ENCODE measurements around the gene PFKL.
"Not testable (repeated sequence)": the region's sequence is repeated elsewhere in the genome, so short reads cannot be mapped to it uniquely, and the experiment has no call there.

PFKL gene

DNA sequence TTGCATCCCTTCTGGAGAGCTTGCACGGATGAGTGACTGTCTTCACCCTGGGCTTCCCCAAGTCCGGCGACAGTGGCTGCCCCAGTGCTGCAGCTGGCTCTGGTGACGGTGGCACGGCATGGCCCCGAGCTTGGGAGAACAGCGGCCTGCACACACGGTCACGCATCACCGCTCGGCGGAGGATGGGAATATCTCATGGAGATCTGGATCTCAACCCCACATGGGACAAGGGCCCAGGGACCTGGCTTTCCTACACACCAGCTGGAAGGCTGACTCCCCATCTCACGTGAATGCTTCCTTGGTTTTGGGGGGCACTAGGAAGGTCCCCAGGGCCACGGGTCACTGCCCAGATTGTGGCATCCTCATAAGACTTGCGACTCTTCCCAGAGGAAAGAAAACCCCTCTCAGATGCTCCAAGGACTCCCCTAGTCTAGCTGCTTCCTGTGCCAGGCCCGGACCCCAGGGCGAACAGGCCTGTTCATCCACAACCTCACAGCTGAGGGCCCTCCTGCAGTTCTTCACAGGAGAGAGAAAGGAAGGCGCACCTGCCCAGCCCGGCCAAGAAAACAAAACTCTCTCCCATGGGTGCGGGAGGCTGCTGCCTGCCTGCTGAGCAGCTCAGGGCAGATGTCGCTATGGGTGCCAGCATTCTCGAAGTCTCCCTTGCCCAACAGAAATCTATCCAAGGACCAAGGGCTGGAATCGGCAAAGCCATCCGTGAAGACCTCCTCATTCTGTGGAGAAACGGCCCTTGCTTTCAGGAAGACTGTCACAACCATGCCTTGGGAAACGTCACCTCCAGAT, 29.4 kb downstream of the PFKL start:
- no peak for FAIRE-seq

DNA sequence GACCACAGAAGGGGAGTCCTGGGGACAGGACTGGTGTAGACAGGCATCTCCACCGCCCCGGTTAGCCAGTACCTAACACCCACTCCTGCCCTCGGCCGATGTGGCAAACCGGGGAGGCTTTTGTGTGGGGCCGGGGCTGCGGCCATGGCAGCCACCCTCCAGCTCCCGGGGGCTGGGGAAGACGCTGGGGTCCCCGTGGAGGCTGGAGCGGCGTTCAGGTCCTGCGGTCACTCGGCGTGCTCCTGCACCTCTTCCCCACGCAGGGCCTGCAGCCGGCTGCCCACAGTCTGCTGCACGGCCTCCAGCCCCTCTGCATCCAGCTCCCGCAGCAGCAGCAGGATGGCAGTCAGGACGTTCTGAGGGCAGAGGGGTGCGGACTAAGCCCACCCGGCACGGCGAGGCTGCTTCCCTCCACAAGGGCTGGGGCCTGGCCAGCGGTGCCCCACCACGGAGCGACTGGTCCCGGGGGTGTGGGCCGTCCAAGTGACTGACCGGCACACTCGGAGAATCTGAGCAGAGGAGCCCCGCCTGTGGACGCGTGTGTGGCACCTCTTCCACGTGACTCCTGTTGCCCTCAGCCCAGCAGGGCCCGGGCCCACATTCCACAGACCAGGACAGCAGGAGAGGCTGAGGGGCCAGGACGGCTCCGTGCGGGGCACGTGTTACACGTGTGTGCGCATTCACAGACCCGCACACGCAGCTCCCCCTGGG, 30.3 kb downstream of the PFKL start:
- no peak for FAIRE-seq

DNA sequence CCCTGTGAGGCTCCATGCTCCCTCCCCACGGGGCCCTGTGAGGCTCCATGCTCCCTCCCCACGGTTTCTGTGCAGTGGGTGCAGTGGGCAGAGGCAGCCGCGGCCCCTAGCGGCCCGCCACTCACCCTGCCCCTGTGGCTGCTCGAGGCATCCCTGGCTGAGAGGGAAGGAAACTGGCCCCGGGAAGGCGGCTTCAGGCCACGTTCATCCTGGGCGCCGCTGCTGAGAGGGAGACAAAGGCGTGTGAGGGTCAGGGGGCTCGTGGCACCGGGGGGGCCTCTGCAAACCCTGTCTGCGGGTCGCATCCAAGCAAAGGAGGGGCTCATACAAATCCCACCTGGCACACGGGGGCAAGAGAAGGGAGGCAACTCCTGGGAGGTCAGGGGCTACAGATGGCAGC, 30.8 kb downstream of the PFKL start:
- FAIRE-seq: no peak

DNA sequence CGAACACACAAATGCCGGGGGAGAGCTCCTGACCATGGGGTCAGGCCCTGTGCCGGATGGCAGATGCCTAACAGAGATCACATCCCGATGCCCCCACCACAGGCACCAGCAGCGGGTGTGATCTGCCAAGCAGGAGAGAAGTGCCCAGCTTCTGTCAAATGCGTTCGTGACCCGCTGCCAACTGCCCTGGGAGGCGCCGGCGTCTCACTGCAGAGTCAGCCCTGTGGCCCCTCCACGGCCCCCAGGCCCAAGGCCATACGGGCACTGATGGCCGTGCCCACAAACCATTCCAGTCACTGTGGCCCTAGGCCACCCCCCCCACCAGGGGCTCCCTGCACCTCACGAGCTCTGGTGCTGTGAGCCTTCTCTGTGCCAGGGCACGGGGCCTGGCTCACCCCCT, 31.4 kb downstream of the PFKL start:
- no peak for FAIRE-seq

DNA sequence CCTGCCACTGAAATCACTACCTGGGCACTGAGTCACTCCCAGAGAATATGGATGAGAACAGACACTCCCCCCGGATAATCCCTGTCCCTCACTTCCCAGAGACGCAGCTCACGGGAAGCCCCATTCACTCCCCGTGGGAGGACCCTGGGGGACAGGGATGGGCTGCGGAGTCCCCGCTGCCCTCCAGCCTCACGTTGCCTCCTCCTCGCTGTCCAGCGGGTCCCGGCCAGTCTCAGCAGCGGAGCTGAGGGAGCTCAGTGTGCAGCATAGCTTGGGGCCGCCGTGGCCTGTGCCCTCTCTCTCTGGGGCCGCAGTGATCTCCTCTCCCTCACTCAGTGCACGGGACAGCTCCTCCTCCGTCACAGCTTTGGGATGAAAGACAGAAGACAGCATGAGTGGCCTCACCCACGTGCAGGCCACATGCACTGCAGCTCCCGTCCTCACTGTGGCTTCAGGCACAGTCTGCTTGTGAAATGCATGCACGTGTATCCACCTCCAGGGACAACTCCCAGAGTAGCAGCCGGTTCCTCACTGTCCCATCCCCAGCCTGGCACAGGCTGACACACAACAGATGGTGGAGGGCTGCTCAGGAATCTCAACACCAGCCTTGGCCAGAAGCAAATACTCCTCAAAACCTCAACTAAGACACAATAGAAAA, 31.9 kb downstream of the PFKL start:
- no peak for FAIRE-seq

DNA sequence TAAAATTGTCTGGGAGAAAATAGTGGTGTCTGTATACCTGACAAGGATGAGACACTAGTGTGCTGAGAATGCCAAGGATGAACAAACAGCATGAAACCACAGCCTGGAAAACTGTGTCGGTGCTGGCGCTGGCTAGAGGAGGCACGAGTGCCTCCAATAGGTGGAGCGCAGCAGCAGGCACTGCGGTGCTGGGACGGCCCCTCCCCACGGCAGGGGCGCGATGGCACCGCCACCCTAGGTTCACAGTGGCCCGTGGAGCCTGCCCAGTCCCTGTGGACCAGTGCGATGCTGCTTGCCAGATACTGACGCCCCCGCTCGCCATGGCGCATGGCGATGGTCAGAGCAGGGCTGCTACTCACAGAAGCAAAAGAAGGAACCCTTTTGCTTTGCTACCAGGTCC, 32.5 kb downstream of the PFKL start:
- FAIRE-seq: no peak

DNA sequence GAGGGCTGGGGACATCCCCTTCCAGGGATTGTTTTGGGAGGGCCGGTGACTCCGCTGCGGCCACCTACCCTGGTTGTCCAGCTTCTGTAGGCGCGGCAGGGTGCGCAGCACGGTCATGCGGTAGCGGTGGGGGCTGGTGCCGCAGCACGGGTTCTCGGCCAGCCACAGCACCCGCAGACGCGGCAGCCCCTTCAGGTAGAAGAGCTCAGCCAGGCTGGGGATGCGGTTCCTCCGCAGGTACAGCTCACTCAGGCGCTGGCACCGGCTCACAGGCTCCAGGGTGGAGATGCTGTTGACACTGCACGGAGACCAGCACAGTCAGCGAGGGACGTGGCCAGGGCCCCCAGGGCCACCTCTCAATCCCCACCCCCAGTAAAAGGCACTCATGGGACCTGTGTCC, 33.1 kb downstream of the PFKL start:
- FAIRE-seq: no peak

DNA sequence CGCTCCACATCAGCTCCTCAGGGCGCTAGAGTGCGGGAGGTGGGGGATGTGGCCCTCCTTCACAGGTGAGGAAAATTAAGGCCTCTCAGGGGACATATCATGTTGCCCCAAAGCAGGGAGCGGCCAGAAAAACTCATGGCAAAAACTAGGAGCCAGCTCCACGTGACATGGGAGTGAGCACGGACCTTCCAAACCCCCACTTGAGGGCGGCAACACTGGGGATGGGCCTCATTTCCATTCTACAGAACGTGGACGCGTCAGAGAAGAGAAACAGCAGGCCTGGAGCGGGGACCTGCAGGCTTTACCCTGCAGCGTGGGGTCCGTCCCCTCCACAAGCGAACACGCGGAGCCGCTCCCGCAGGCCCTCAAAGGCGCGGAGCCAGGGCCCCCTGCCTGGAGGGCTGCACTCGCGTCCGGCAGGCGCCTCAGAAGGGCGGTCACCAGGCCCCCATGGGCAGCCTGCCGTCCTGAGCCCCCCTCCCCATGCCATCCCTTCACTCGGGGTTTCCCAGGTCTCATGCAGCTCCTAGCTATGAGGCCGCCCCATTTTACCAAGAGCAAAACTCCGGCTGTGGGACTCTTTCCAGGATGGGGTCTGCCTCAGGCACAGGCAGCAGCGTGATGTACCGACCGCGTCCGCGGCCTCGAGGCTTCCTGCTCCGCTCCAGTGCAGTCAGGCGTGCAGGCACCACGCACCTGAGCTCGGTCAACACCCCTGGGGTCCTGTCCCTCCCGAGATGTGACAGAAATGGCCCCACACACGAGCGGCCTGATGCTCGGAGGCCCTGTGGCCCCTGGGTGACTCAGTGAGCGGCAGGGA, 33.9 kb downstream of the PFKL start:
- FAIRE-seq: no peak

DNA sequence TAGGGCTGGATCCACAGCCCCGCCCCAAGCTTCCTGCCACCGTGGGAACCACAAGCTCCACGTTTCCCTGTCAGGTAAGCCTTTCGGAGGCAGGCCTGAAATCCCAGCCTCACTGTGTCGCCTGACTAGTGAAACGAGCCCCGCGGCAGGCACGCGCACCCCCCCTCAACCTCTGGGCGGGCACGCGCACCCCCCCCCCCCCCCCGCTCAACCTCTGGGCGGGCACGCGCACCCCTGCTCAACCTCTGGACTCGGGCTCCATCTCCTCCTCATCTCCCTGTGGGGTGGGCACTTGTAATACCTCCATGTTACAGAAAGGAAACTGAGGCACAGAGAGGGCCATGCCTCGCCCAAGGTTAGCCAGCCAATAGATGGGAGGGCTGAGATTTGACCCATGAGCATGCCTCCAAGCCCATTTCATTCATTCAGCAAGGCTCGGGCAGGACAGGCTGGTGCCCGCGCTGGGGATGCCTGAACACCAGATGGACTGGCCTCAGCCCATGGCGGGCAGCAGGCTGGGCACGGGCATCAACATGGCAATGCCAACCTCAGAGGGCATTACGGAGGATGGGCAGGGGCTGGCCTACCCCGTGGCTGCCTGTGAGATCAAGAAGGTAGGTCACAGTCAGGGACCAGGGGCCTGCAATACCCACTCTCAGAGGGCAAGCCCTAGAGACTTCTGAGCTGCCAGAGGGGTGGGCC, 34.6 kb downstream of the PFKL start:
- no peak for FAIRE-seq

DNA sequence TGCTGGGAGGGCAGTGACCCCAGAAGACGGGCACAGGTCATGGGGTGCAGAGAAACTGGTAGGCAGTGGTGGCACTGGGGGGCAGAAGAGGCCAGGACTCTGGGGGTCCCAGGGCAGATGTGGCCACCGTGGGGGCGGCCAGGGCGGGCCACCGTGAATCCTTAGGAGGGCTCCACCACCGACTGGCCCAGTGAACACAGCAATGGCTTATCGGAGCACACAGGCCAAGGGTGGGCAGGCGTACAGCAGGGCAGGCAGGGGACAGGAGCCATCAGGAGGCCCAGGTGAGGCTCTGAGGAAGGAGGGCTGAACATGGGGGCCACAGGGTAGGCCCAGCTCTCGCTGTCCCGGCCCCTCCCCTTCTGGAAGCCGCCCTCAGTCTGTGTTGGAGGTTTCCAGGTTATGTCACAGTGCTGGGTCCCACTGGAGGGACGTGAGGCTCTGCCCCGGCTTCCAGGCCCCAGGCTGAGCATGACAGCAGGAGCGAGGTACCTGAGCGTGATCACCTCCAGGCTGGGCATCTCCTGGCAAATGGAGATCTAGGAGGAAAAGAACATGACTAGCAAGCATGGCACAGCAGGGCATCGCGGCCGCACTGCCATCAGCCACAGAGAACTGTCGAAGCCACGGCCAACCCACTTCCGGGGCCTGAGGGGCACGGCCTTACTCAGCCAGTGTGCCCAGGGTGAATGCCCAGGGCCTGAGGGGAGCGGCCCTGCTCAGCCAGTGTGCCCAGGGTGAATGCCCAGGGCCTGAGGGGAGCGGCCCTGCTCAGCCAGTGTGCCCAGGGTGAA, 35.6 kb downstream of the PFKL start:
- FAIRE-seq: no peak

DNA sequence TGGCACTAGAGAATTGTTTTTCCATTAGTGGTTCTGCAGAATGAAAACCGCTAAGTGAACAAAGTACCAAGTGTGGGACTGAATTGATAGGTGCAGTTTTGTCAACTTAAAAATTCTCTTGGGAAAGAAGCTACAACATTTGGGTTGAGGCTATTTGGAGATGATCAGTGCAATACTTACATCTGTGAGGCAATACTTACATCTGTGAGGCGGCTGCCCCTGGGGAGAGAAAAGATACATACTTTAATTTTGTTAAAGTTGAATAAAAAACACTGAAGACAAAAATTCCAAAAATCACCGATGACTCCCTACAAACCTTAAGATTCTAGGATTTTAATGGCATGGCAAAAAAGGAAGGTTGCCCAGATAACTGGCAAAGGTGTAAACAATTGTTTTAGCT, 37.6 kb downstream of the PFKL start:
- FAIRE-seq: no peak

DNA sequence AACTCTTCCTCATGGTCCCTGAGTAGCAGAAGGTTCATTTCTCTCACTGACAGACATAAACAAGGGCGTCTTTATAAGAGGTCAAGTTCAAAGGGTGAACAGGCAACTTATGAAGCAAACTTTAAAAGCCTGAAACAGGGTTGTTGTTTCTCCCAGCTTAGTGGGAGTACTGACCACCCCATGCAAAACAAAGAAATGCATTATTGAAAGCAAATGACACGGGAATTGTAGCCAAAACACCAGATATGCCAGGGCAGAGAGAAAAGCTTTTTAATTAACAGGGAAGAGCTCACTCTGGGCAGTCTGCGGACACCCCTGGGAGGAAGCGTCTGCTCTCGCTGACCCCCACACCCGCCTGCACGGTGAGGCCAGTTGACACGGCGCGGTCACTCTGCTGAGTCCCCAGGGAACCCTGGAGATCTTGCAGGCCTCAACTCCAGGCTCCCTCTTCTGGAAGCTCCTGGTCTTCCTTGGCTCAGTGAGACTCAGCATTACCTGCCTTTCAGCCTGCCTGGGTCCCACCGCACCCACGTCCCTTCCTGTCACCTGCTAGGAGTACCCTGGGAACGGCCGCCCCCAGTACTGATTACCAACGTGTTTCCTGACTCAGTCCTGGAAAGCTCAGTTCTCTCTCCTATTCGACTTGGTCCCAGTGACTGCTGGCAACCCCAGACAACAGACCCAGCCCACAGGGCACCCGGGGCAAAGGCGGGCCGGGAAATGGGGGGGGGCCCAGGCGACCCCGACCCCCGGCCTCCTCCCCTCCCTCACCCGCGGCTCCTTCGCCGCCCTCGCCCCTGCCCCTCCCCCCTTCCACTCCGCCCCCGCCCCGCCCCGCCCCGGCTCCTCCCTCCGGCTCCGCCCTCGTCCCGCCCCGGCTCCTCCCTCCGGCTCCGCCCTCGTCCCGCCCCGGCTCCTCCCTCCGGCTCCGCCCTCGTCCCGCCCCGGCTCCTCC, 38.4 kb downstream of the PFKL start:
- peak; percentile 83 for FAIRE-seq

DNA sequence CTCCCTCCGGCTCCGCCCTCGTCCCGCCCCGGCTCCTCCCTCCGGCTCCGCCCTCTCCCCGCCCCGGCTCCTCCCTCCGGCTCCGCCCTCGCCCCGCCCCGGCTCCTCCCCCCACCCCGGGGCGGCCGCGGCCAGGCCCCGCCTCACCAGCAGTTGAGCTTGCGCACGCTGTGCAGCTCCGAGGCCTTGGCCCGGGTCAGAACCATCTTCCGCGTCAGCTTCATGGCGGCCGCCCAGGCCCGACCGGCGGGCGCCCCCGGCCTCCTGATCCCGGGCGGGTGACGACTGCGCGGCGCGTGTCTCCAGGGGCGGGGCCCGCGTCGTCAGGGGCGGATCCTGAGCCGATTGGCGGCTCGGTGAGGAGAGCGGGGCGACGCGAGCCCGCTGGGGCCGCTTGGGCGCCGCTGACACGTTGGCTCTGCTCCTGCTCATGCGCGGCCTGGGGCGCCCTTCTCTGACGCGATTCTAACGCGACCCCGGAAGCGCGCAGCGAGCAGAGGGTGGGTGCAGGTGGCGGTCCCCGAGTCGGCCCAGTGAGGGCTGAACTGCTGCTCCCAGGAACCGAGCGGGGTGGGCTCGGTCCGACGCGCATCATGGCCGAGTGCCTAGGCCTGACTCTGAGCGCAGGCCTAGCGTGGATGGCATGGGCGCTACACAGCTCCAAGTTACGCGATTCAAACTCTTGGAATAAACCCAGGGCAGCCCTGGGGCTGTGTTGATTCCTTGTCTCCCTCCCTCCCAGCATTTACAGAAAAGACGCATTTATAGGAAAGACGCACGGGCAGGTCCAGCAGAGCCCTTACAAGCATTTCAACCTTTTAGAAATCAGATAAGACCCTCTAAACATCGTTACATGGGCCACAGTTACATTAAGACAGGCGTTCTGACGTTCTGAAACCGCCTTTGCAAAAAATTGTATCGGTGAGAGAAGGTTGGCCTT, 39.4 kb downstream of the PFKL start, which contains the start of gene CFAP410:
Gene CFAP410, minus strand, starts transcription at position 420 of the 940 bp plus-strand sequence. Its CDS starts 196 bp downstream, at position 224.
- FAIRE-seq: no peak

DNA sequence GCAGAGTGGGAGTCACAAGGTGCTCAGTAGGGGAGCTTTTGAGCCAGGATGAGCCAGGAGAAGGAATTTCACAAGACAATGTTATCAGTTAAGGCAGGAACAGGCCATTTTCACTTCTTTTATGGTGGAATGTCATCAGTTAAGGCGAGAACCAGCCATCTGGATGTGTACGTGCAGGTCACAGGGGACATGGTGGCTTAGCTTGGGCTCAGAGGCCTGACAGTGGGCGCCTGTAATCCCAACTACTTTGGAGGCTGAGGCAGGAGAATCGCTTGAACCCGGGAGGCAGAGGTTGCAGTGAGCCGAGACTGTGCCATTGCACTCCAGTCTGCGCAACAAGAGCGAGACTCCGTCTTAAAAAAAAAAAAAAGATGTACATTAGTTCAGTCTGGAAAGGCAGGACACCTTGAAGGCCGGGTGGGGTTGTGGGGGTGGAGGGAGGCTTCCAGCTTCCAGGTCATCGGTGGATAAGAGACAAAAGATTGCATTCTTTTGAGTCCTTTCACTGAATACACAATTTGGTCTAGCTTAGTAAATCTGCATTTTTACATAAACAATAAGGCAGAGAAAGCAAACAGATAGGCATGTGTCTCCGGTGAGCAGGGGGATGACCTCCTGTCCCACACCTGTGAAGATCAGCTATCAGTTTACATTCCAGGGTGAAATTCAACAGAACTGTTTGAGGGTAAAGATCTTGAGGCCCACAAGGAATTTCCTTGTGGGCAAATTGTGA, 42.0 kb downstream of the PFKL start:
- not testable (repeated sequence) for FAIRE-seq

DNA sequence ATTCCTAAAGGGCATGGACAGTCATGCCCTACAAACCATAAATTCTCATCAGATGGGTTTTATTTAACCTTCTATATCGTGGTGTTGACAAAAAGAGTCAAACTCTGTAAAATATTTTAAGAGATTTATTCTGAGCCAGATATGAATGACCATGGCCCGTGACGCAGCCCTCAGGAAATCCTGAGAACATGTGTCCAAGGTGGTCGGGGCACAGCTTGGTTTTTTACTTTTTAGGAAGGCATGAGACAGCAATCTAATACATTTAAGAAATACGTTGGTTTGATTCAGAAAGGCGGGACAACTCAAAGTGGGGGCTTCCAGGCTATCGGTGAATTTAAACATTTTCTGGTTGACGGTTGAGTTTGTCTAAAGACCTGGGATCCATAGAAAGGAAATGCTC, 43.1 kb downstream of the PFKL start:
- FAIRE-seq: not testable (repeated sequence)

DNA sequence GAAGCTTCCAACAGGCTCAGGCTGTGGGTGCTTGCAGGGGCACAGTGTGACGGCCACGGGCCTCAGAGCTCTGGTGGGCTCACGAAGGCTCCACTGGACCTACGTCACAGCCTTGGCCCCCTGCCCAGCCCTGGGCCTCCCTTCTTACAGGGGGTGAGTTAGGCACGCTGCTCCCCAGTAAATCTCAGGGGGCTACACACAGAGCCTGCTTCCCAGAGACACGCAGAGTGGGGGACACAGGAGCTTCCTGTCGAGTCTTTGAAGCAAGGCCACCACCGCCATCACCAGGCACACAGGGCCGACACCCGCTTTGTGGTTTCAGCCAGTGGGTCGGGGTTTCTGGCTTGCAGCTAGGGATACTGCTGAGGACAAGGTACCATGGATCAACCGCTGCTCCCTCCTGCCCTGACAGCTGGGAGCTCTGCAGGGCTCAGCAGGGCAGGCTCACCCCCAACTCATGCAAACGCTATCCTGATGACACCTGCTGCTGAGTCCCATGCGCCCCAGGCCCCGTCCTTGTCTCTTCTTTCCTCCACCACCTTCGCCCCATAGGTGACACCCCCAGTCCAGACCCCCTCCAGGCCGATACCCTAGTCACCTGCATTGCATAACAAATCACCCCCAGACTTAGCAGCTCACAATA, 44.8 kb downstream of the PFKL start:
- FAIRE-seq: no peak

DNA sequence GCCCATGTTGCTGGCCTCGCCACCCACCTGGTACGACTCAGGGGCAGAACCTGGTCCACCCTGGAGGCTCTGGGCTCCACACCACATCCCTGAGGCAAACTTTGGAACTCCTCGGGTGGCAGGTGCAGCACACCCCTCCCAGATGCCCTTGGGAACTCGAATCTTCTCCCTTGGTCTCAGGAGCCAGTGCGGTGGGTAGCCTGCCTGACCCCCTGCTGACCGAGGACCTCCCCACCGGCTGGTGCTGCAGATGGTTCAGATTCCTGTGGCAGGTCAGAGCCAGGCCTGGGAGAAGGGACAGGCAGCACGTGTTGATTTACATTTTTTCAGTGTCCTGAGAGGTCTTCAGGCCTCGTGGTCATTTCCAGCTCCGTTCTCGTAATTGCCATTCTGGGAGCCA, 45.6 kb downstream of the PFKL start:
- FAIRE-seq: no peak

Measured in endometrium (tissue), 2 donors.